H9 (cell line): ENCODE data around the gene TEX53. TPM values are rescaled to one million over a fixed set of nuclear protein-coding genes. Genes with fewer than 3 reads are reported as not detected.

Experiments used
- DNase-seq: peaks from one replicate; pipeline ENCODE4 v3.0.0-alpha.2; 2017
- H2AFZ ChIP-seq: one replicate; pipeline ENCODE4 v1.6.1; 2013; ENCODE audit warnings: mild to moderate bottlenecking, low read length, control low read depth, moderate library complexity
- H2AK5ac ChIP-seq: 2 replicates; pipeline ENCODE4 v1.6.1; 2013; ENCODE audit warnings: low read length, control low read depth, mixed read lengths; ENCODE audit not compliant: insufficient read length
- H2BK120ac ChIP-seq: one replicate; pipeline ENCODE4 v1.6.1; 2013; ENCODE audit warnings: low read depth, mild to moderate bottlenecking, low read length, control low read depth, inconsistent platforms; ENCODE audit not compliant: poor library complexity, severe bottlenecking
- H2BK12ac ChIP-seq: 2 replicates; pipeline ENCODE4 v1.6.1; 2013; ENCODE audit warnings: low read length, control low read depth, mixed read lengths, low read depth; ENCODE audit not compliant: insufficient read length
- H2BK15ac ChIP-seq: 2 replicates; pipeline ENCODE4 v1.6.1; 2013; ENCODE audit warnings: low read depth, low read length, control low read depth
- H2BK20ac ChIP-seq: one replicate; pipeline ENCODE4 v1.6.1; 2013; ENCODE audit warnings: low read depth, mild to moderate bottlenecking, low read length, control low read depth, inconsistent platforms; ENCODE audit not compliant: poor library complexity, severe bottlenecking
- H2BK5ac ChIP-seq: 2 replicates; pipeline ENCODE4 v1.6.1; 2013; ENCODE audit warnings: low read length, control low read depth, mixed read lengths; ENCODE audit not compliant: insufficient read length
- H3K14ac ChIP-seq: 2 replicates; pipeline ENCODE4 v1.6.1; 2013; ENCODE audit warnings: low read length, control low read depth; ENCODE audit not compliant: insufficient read depth
- H3K18ac ChIP-seq: 2 replicates; pipeline ENCODE4 v1.6.1; 2013; ENCODE audit warnings: low read depth, mild to moderate bottlenecking, mixed read lengths, low read length, control low read depth; ENCODE audit not compliant: insufficient read length
- H3K23ac ChIP-seq: 2 replicates; pipeline ENCODE4 v1.6.1; 2013; ENCODE audit warnings: low read length, control low read depth, mixed read lengths, low read depth; ENCODE audit not compliant: insufficient read length
- H3K23me2 ChIP-seq: 2 replicates; pipeline ENCODE4 v1.6.1; 2013; ENCODE audit warnings: low read depth, mild to moderate bottlenecking, mixed read lengths, low read length, control low read depth; ENCODE audit not compliant: insufficient read length, poor library complexity, severe bottlenecking
- H3K27ac ChIP-seq: 2 replicates; pipeline ENCODE4 v1.5.1; 2013; ENCODE audit warnings: low read length, control low read depth, mixed read lengths, low read depth; ENCODE audit not compliant: insufficient read length
- H3K27me3 ChIP-seq: 2 replicates; pipeline ENCODE4 v1.6.1; 2013; ENCODE audit warnings: low read length, control low read depth, inconsistent platforms; ENCODE audit not compliant: insufficient read depth
- H3K4ac ChIP-seq: 2 replicates; pipeline ENCODE4 v1.6.1; 2013; ENCODE audit warnings: low read depth, mild to moderate bottlenecking, control low read depth, inconsistent platforms, low read length, moderate library complexity
- H3K4me1 ChIP-seq: 2 replicates; pipeline ENCODE4 v1.6.1; 2013; ENCODE audit warnings: low read length, control low read depth, inconsistent platforms; ENCODE audit not compliant: insufficient read depth
- H3K4me2 ChIP-seq: 2 replicates; pipeline ENCODE4 v1.6.1; 2013; ENCODE audit warnings: low read length, control low read depth, mixed read lengths; ENCODE audit not compliant: insufficient read length, insufficient read depth
- H3K56ac ChIP-seq: 2 replicates; pipeline ENCODE4 v1.6.1; 2013; ENCODE audit warnings: low read depth, mild to moderate bottlenecking, mixed read lengths, low read length, control low read depth; ENCODE audit not compliant: insufficient read length
- H3K79me1 ChIP-seq: 2 replicates; pipeline ENCODE4 v1.6.1; 2013; ENCODE audit warnings: low read depth, mild to moderate bottlenecking, moderate library complexity, low read length, control low read depth, inconsistent platforms; ENCODE audit not compliant: insufficient read depth, poor library complexity, severe bottlenecking
- H3K79me2 ChIP-seq: 2 replicates; pipeline ENCODE4 v1.6.1; 2013; ENCODE audit warnings: low read length, control low read depth, inconsistent platforms; ENCODE audit not compliant: insufficient read depth
- H3K9ac ChIP-seq: 2 replicates; pipeline ENCODE4 v1.6.1; 2013; ENCODE audit warnings: low read length, control low read depth, mixed read lengths; ENCODE audit not compliant: insufficient read length; ENCODE audit errors: extremely low read depth
- H3K9me3 ChIP-seq: one replicate; pipeline ENCODE4 v1.6.1; 2013; ENCODE audit warnings: low read depth, low read length, inconsistent platforms; ENCODE audit not compliant: control insufficient read depth
- H3T11ph ChIP-seq: one replicate; pipeline ENCODE4 v1.6.1; 2013; ENCODE audit warnings: mild to moderate bottlenecking, low read length, control low read depth, inconsistent platforms
- H4K20me1 ChIP-seq: one replicate; pipeline ENCODE4 v1.6.1; 2013; ENCODE audit not compliant: control insufficient read depth, insufficient read length, insufficient read depth
- H4K5ac ChIP-seq: 2 replicates; pipeline ENCODE4 v1.6.1; 2013; ENCODE audit warnings: low read depth, mild to moderate bottlenecking, mixed read lengths, low read length, control low read depth; ENCODE audit not compliant: insufficient read length
- H4K8ac ChIP-seq: replicated peaks from 2 replicates; pipeline ENCODE4 v1.6.1; 2013; ENCODE audit warnings: low read length, control low read depth, mixed read lengths, low read depth; ENCODE audit not compliant: insufficient read length
- H4K91ac ChIP-seq: 2 replicates; pipeline ENCODE4 v1.6.1; 2013; ENCODE audit warnings: low read depth, mild to moderate bottlenecking, moderate library complexity, mixed read lengths, low read length, control low read depth; ENCODE audit not compliant: insufficient read length
- H3K27ac Mint-ChIP-seq, 3 experiments: 2 replicates in 2 of 3; 3 replicates in 1 of 3; pipeline ENCODE4 v1.8.0; 2020 to 2021; ENCODE audit warnings: mixed read lengths in 3 of 3, mild to moderate bottlenecking in 1 of 3, moderate library complexity in 1 of 3
- H3K27me3 Mint-ChIP-seq: 2 replicates; pipeline ENCODE4 v1.8.0; 2021; ENCODE audit warnings: low read depth, mild to moderate bottlenecking, moderate library complexity, mixed read lengths
- H3K36me3 Mint-ChIP-seq, 3 experiments: 2 replicates in 2 of 3; 3 replicates in 1 of 3; pipeline ENCODE4 v1.8.0; 2020 to 2021; ENCODE audit warnings: low read depth in 3 of 3, mixed read lengths in 3 of 3; ENCODE audit not compliant: insufficient read depth in 1 of 3
- H3K4me1 Mint-ChIP-seq, 2 experiments: 2 replicates each; pipeline ENCODE4 v1.8.0; 2020; ENCODE audit warnings: mixed read lengths in 2 of 2
- H3K4me3 Mint-ChIP-seq, 2 experiments: 2 replicates in 1 of 2; 3 replicates in 1 of 2; pipeline ENCODE4 v1.8.0; 2020 to 2021; ENCODE audit warnings: mild to moderate bottlenecking in 2 of 2, mixed read lengths in 2 of 2, moderate library complexity in 1 of 2
- H3K9me3 Mint-ChIP-seq, 2 experiments: 2 replicates in 1 of 2; 3 replicates in 1 of 2; pipeline ENCODE4 v1.8.0; 2020; ENCODE audit warnings: mild to moderate bottlenecking in 2 of 2, mixed read lengths in 2 of 2, moderate library complexity in 1 of 2
- total RNA-seq: library from RNA; stranded (reverse); gene quantifications from 2 replicates; pipeline ENCODE4 v1.2.1, GENCODE V29; 2021
- TF ChIP-seq, protein P1 (sequence below): fragments of 200-600 bp; sonication (generic); conservative IDR thresholded peaks from 3 replicates; pipeline ENCODE4 v1.8.0; 2021; ENCODE audit warnings: antibody characterized with exemption, mild to moderate bottlenecking

The TEX53 gene
- total RNA-seq, 1 experiment from 2014 or later = not detected

DNA sequence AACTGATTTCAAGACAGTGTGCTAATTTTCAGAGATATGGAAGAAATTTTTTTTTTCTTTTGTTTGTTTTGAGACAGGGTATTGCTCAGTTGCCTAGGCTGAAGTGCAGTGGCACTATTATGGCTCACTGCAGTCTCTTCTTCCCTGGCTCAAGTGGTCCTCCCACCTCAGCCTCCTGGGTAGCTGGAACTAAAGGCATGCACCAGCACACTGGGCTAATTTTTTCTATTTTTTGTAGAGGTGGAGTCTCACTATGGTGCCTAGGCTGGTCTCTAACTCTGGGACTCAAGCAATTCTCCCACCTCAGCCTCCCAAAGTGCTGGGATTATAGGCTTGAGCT, 34.3 kb upstream of the TEX53 start:
- H3K4me1 Mint-ChIP-seq = peaks cover 10 to 18% of the 10 kb centered on the region in 2 experiments
- Histone ChIP-seq H3T11ph (no peak overlapping the region), H2AFZ (no peak overlapping the region), H4K8ac (no peak overlapping the region), H3K9ac (no peak overlapping the region), H3K4me2 (no peak overlapping the region), H4K20me1 (no peaks in the 10 kb centered on the region), H3K9me3 (no peaks in the 10 kb centered on the region), H3K18ac (no peak overlapping the region), H3K27me3 (no peaks in the 10 kb centered on the region; the same call in 1 of the 2 replicates), H2BK5ac (no peak overlapping the region), H2AK5ac (no peak overlapping the region), H3K27ac (no peak overlapping the region), H3K56ac (no peak overlapping the region), H3K79me1 (no peaks in the 10 kb centered on the region), H3K14ac (no peak overlapping the region), H4K5ac (no peak overlapping the region), H3K23ac (no peak overlapping the region), H3K4me1 (no peaks in the 10 kb centered on the region), H3K79me2 (no peaks in the 10 kb centered on the region), H2BK120ac (no peak overlapping the region), H2BK15ac (no peak overlapping the region), H4K91ac (no peak overlapping the region), H3K4ac (no peak overlapping the region), H3K23me2 (no peaks in the 10 kb centered on the region), H2BK12ac (no peak overlapping the region), H2BK20ac (no peak overlapping the region)
- no peaks in the 10 kb centered on the region for H3K36me3 Mint-ChIP-seq
- TF ChIP-seq, protein P1, sequence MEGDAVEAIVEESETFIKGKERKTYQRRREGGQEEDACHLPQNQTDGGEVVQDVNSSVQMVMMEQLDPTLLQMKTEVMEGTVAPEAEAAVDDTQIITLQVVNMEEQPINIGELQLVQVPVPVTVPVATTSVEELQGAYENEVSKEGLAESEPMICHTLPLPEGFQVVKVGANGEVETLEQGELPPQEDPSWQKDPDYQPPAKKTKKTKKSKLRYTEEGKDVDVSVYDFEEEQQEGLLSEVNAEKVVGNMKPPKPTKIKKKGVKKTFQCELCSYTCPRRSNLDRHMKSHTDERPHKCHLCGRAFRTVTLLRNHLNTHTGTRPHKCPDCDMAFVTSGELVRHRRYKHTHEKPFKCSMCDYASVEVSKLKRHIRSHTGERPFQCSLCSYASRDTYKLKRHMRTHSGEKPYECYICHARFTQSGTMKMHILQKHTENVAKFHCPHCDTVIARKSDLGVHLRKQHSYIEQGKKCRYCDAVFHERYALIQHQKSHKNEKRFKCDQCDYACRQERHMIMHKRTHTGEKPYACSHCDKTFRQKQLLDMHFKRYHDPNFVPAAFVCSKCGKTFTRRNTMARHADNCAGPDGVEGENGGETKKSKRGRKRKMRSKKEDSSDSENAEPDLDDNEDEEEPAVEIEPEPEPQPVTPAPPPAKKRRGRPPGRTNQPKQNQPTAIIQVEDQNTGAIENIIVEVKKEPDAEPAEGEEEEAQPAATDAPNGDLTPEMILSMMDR = no peak
- no peak overlapping the region for H3K27ac Mint-ChIP-seq
- H3K27me3 Mint-ChIP-seq = peaks cover 57% of the 10 kb centered on the region
- H3K9me3 Mint-ChIP-seq = no peaks in the 10 kb centered on the region
- no peak for DNase-seq
- no peak overlapping the region for H3K4me3 Mint-ChIP-seq
